Right forelimb (tissue), 1 donor: ENCODE results near the gene AGPAT4.
"Not testable (repeated sequence)": the region's sequence is repeated elsewhere in the genome, so short reads cannot be mapped to it uniquely, and the experiment has no call there.

Experiments used
- DNase-seq: peaks from one replicate; pipeline ENCODE4 v3.0.0-alpha.2; 2018

The AGPAT4 gene

GRCh38 chr6:161226009-161226964, 47.6 kb downstream of the AGPAT4 start:
- no peak for DNase-seq

- DNase-seq: no peak
Observed at GRCh38 chr6:161225681-161226008, 48.2 kb downstream of the AGPAT4 start.

GRCh38 chr6:161224951-161225680, 48.7 kb downstream of the AGPAT4 start:
- DNase-seq: not testable (repeated sequence)

- no peak for DNase-seq
Observed at GRCh38 chr6:161223646-161224045, 50.2 kb downstream of the AGPAT4 start.

GRCh38 chr6:161222706-161223234, 51.1 kb downstream of the AGPAT4 start:
- DNase-seq: no peak

GRCh38 chr6:161220346-161220745, 53.5 kb downstream of the AGPAT4 start:
- DNase-seq: no peak

GRCh38 chr6:161219680-161220079, 54.2 kb downstream of the AGPAT4 start:
- DNase-seq: no peak

GRCh38 chr6:161218222-161218621, 55.6 kb downstream of the AGPAT4 start:
- DNase-seq: no peak

GRCh38 chr6:161217628-161218027, 56.2 kb downstream of the AGPAT4 start:
- DNase-seq: no peak

GRCh38 chr6:161216616-161217205, 57.1 kb downstream of the AGPAT4 start:
- no peak for DNase-seq

- no peak for DNase-seq
Observed at GRCh38 chr6:161215876-161216615, 57.8 kb downstream of the AGPAT4 start.

- no peak for DNase-seq
Observed at GRCh38 chr6:161215193-161215592, 58.7 kb downstream of the AGPAT4 start.

- no peak for DNase-seq
Observed at GRCh38 chr6:161214722-161215121, 59.1 kb downstream of the AGPAT4 start.

- DNase-seq: no peak
Observed at GRCh38 chr6:161212902-161213301, 61.0 kb downstream of the AGPAT4 start.

GRCh38 chr6:161211380-161212035, 62.4 kb downstream of the AGPAT4 start:
- no peak for DNase-seq

- DNase-seq: no peak
Observed at GRCh38 chr6:161210857-161211256, 63.0 kb downstream of the AGPAT4 start.

GRCh38 chr6:161207200-161207599, 66.7 kb downstream of the AGPAT4 start:
- DNase-seq: no peak

GRCh38 chr6:161204866-161205557, 68.8 kb downstream of the AGPAT4 start:
- DNase-seq: no peak

GRCh38 chr6:161200610-161201370, 73.1 kb downstream of the AGPAT4 start:
- DNase-seq: no peak

- no peak for DNase-seq
Observed at GRCh38 chr6:161199850-161200249, 74.0 kb downstream of the AGPAT4 start.
